ENCODE data around the gene PKNOX2. TPM values are rescaled to one million over a fixed set of nuclear protein-coding genes. Genes with fewer than 3 reads are reported as not detected.

The PKNOX2 gene
- total and polyA plus RNA-seq, 9 of the 15 experiments (the other 6 are each of a cell fraction or from before 2014, with no cell fraction given): not detected

- WGBS (ENCODE audit: insufficient coverage, low coverage, missing lambda C conversion rate): 7% methylated on average over 4 of the region's 4 CpGs
- Histone ChIP-seq H3K79me2 (ENCODE audit: control insufficient read depth, insufficient read depth, low read length) (no peaks in the 10 kb centered on the region), H3K4me3 (no peak overlapping the region), H3K27ac (ENCODE audit: extremely low read depth, low read depth, low read length) (no peak overlapping the region), H4K20me1 (replicated peaks; ENCODE audit: control insufficient read depth, insufficient read depth, low read length) (no peaks in the 10 kb centered on the region; the same call in 1 of the 2 replicates), H3K9ac (ENCODE audit: insufficient read depth in 1 of 2, low read depth in 2 of 2, low read length in 2 of 2) (no peak overlapping the region), H3K4me2 (ENCODE audit: insufficient read depth, low read length) (no peak overlapping the region), H3K27me3 (ENCODE audit: control insufficient read depth in 2 of 2, insufficient read depth in 2 of 2, low read length in 2 of 2) (peaks cover 49 to 79% of the 10 kb centered on the region in 2 experiments), H3K9me3 (replicated peaks; ENCODE audit: control insufficient read depth, insufficient read depth, low read depth, low read length) (no peaks in the 10 kb centered on the region), H2AFZ (ENCODE audit: low read depth, low read length) (no peak overlapping the region), H3K4me1 (replicated peaks in 1 of 2; ENCODE audit: control insufficient read depth in 2 of 2, insufficient read depth in 2 of 2, low read length in 2 of 2) (no peaks in the 10 kb centered on the region), H3K9me1 (ENCODE audit: control insufficient read depth, insufficient read depth, low read length) (no peaks in the 10 kb centered on the region), H3K36me3 (ENCODE audit: control insufficient read depth, insufficient read depth, low read length) (no peaks in the 10 kb centered on the region)
- no TSS peak for BruUV-seq (replicated peaks)
- POLR2A ChIA-PET: interaction anchor here (0.6 to 1.1 kb wide), 2 partner anchors 27 to 60 kb away, joined by 3 to 4 read pairs; no protein-coding TSS in a partner anchor
- DNase-seq (ENCODE audit: extremely low read depth in 1 of 4, low spot score in 3 of 4) (no peak), FAIRE-seq (no peak), ATAC-seq (no peak)
- intact Hi-C loops (cut with micrococcal nuclease) (no loop called here), in situ Hi-C loops (cut with MboI) (no loop called here)
- no peak for TF ChIP-seq TEAD1 (CRISPR knock-in tag; IDR thresholded peaks at IDR 0.05)
- no peak for TF ChIP-seq NCOA4 (IDR thresholded peaks at IDR 0.05; ENCODE audit: partially characterized antibody)
- no peak for TF ChIP-seq MTA2 (IDR thresholded peaks at IDR 0.05; ENCODE audit: low read depth)
- no peak for TF ChIP-seq NR0B1 (IDR thresholded peaks at IDR 0.05; ENCODE audit: partially characterized antibody)
- TF ChIP-seq RNF219 (CRISPR knock-in tag; IDR thresholded peaks at IDR 0.05): no peak
- no peak for TF ChIP-seq USF1 (CRISPR knock-in tag; IDR thresholded peaks at IDR 0.05)
- no peak for TF ChIP-seq TFAM (CRISPR knock-in tag; conservative IDR thresholded peaks at IDR 0.05)
- no peak for TF ChIP-seq FOXK1 (CRISPR knock-in tag; IDR thresholded peaks at IDR 0.05; ENCODE audit: borderline replicate concordance)
- TF ChIP-seq CHD4 (IDR thresholded peaks at IDR 0.05; ENCODE audit: insufficient read depth, insufficient replicate concordance, low read depth, low read length, poor library complexity, severe bottlenecking): no peak
- TF ChIP-seq TCF7 (IDR thresholded peaks at IDR 0.05; ENCODE audit: borderline replicate concordance): no peak
- TF ChIP-seq HEY1 (CRISPR knock-in tag; IDR thresholded peaks at IDR 0.05; ENCODE audit: borderline replicate concordance): no peak
- TF ChIP-seq HDAC8 (tag; IDR thresholded peaks at IDR 0.05): no peak
- TF ChIP-seq TAF9B (IDR thresholded peaks at IDR 0.05; ENCODE audit: partially characterized antibody): no peak
- no peak for TF ChIP-seq TBL1XR1 (IDR thresholded peaks at IDR 0.05; ENCODE audit: low read length in 2 of 2)
- no peak for TF ChIP-seq ZNF212 (CRISPR knock-in tag; IDR thresholded peaks at IDR 0.05)
- no peak for TF ChIP-seq MCM5 (IDR thresholded peaks at IDR 0.05; ENCODE audit: low read depth)
- CTCF ChIA-PET (ENCODE audit: low intra/inter-chr PET ratio): no interaction called here
Observed at GRCh38 chr11:125414121-125414520, 249.6 kb downstream of the PKNOX2 start.
